Brain microvascular endothelial cell (primary cell): ENCODE measurements around the gene RAPGEF6.

Experiments used
- DNase-seq: peaks from one replicate; pipeline ENCODE4 v3.0.0-alpha.2; 2020
- H3K27ac ChIP-seq: fragments of 250-450 bp; sonication (Bioruptor Pico); 2 replicates; pipeline ENCODE4 v1.5.1; 2020; ENCODE audit warnings: mild to moderate bottlenecking, moderate library complexity
- H3K27me3 ChIP-seq: fragments of 250-450 bp; sonication (Bioruptor Pico); replicated peaks from 2 replicates; pipeline ENCODE4 v1.5.1; 2020; ENCODE audit warnings: mild to moderate bottlenecking
- H3K36me3 ChIP-seq: fragments of 250-450 bp; sonication (Bioruptor Pico); replicated peaks from 2 replicates; pipeline ENCODE4 v1.5.1; 2020; ENCODE audit warnings: mild to moderate bottlenecking
- H3K4me3 ChIP-seq: 2 replicates; pipeline ENCODE4 v1.5.1; 2011; ENCODE audit warnings: low read depth, mild to moderate bottlenecking, control low read depth, low read length, moderate library complexity
- in situ Hi-C: cut with HindIII; loops from 2 replicates; pipeline ENCODE4 v1.10.0; 2017; ENCODE audit warnings: low sequenced_read_pairs, low pct_ligation_motif_present
- TF ChIP-seq, protein P1 (sequence below): IDR thresholded peaks from 2 replicates; pipeline ENCODE4 v1.5.1; 2011; ENCODE audit warnings: low read depth, mild to moderate bottlenecking, moderate library complexity, low read length, control low read depth, inconsistent platforms; ENCODE audit errors: missing control alignments

The RAPGEF6 gene

DNA sequence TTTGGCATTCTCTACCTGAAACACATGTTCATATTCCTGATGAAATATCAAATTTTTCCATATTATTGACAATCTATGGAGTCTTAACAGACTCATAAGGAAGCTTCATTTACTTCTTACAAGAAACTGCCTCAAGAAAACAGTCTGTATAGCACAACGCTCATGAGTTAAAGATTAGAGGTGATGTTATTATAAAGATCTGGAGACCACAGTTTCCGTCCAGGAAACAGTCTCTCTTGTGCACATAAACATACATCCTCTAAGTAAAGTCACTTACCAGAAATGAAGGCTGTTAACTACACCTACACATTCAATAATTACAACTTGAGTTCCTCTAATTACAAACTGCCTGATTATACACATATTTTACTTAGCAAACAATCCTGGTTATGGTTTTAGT lies 86.9 kb downstream of the RAPGEF6 start:
- H3K27me3 ChIP-seq: no peaks in the 10 kb centered on the region
- H3K27ac ChIP-seq: no peak overlapping the region
- TF ChIP-seq, protein P1, sequence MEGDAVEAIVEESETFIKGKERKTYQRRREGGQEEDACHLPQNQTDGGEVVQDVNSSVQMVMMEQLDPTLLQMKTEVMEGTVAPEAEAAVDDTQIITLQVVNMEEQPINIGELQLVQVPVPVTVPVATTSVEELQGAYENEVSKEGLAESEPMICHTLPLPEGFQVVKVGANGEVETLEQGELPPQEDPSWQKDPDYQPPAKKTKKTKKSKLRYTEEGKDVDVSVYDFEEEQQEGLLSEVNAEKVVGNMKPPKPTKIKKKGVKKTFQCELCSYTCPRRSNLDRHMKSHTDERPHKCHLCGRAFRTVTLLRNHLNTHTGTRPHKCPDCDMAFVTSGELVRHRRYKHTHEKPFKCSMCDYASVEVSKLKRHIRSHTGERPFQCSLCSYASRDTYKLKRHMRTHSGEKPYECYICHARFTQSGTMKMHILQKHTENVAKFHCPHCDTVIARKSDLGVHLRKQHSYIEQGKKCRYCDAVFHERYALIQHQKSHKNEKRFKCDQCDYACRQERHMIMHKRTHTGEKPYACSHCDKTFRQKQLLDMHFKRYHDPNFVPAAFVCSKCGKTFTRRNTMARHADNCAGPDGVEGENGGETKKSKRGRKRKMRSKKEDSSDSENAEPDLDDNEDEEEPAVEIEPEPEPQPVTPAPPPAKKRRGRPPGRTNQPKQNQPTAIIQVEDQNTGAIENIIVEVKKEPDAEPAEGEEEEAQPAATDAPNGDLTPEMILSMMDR: no peak
- no peak overlapping the region for H3K4me3 ChIP-seq
- H3K36me3 ChIP-seq: no peaks in the 10 kb centered on the region
- in situ Hi-C loops: no loop called here
- DNase-seq: no peak

DNA sequence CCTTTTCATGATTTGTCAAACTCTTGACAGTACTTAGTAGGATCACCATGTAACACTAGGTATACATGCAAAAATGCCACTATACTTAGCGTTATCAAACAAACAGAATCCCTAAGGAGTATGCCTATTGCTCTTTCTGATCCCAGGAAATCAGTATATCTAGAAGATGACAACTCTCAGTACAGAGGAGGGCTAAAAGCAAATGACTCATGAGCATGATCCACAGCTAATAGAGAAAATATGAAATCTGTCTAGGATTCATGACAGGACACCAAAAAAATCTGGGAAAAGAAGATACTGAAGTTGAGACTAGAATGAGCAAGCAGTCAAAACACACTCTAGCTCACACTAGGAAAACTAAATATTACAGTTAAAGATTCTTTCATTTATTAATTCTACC lies 89.2 kb downstream of the RAPGEF6 start:
- peak; percentile 58 for DNase-seq
- Histone ChIP-seq H3K27ac (peak overlapping the region; percentile 67), H3K27me3 (no peaks in the 10 kb centered on the region), H3K4me3 (no peak overlapping the region), H3K36me3 (no peaks in the 10 kb centered on the region)
- in situ Hi-C loops: no loop called here
- TF ChIP-seq, protein P1: no peak

DNA sequence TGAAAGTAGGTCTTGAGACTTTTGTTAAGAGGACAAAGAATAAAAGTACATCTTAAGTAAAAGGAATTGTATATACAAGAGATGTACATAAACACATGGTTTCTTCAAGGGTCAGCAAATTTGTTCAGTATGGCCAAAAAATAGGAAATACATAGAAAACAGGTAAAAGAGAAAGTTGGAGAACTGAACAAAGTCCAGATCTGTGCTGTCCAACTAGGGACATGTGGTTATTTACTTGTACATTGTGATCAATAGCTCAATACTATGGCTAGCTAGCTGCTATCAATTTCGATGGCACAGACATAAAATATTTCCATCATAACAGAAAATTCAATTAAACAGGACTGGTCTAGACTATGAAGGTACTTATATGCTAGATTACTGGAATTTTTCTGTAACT lies 92.3 kb downstream of the RAPGEF6 start:
- Histone ChIP-seq H3K4me3 (no peak overlapping the region), H3K36me3 (no peaks in the 10 kb centered on the region), H3K27ac (no peak overlapping the region), H3K27me3 (no peaks in the 10 kb centered on the region)
- no peak for DNase-seq
- in situ Hi-C loops: no loop called here
- TF ChIP-seq, protein P1: no peak

DNA sequence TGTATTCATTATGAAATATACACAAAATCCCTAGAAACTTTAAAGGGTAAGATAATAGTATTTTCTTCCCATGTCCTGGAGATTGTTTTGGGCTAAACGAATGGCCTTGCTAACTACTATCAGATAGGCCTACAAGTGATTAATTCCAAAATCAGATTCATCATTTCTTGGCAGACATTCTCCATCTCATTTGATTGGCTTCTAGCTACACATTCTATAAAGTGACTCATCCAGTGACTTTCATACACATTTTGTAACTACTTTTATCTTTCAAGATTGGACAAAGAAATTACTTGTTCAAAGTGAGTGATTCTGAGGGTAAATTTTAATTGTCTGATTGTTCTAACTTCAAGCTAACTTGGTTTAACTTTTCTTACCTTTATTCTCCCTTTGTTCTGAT lies 93.3 kb downstream of the RAPGEF6 start:
- no peak overlapping the region for H3K27ac ChIP-seq
- DNase-seq: no peak
- no peaks in the 10 kb centered on the region for H3K36me3 ChIP-seq
- in situ Hi-C loops: no loop called here
- TF ChIP-seq, protein P1: no peak
- H3K4me3 ChIP-seq: no peak overlapping the region
- H3K27me3 ChIP-seq: no peaks in the 10 kb centered on the region

DNA sequence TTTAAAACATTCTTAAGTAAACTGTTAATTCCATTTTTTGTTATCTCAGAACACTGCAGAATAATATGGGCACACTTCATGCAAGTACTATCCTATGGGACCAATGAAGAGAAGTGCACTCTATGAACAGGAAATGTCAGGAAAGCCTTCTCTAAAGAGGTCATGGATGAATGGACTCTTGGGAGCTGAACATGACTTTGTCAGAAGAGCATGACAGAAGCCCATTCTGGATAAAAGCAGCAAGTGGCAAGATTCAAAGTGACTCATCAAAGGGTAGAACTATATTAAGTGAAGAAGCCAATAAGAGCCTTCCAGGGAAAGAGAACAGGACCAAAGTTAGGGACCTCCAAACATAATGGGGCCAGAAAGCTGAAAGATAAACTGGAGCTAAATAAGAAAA lies 94.0 kb downstream of the RAPGEF6 start:
- DNase-seq: no peak
- TF ChIP-seq, protein P1: no peak
- Histone ChIP-seq H3K27ac (no peak overlapping the region), H3K36me3 (no peaks in the 10 kb centered on the region), H3K27me3 (no peaks in the 10 kb centered on the region), H3K4me3 (no peak overlapping the region)
- in situ Hi-C loops: no loop called here

DNA sequence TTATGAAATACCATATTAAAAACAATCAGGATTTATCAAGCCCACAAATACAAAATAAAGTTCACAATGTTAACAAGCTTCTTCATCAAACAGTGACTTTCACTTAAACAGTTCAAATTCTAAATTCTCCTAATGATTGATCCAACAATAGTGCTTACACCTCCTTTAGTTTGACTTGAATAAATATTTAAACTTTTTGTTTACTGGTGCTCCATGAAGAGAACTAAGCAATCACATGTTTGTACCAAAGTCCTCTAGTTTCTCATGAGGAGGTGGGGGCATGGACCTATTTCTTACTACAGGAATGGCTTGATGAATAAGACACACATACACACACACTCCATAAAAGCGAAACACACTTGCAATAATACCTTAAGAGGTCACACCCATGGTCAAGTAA lies 95.8 kb downstream of the RAPGEF6 start:
- Histone ChIP-seq H3K4me3 (no peak overlapping the region), H3K27ac (no peak overlapping the region), H3K27me3 (no peaks in the 10 kb centered on the region), H3K36me3 (no peaks in the 10 kb centered on the region)
- TF ChIP-seq, protein P1: no peak
- in situ Hi-C loops: no loop called here
- DNase-seq: no peak
